ENCODE results near the gene OR5AU1.
"Not testable (repeated sequence)": the region's sequence is repeated elsewhere in the genome, so short reads cannot be mapped to it uniquely, and the experiment has no call there.

OR5AU1 gene

DNA sequence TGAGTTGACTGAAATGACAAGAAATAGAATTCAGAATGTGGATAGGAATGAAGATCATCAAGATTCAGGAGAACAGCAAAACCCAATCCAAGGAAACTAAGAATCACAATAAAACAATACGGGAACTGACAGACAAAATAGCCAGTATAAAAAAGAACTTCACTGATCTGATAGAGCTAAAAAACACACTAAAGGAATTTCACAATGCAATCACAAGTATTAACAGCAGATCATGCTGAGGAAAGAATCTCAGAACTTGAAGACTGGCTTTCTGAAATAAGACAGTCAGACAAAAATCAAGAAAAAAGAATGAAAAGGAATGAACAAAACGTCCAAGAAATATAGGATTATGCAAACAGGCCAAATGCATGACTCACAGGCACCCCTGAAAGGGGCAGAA, 15.3 kb upstream of the OR5AU1 start:
- no peak for DNase-seq (ENCODE audit: low read depth)

DNA sequence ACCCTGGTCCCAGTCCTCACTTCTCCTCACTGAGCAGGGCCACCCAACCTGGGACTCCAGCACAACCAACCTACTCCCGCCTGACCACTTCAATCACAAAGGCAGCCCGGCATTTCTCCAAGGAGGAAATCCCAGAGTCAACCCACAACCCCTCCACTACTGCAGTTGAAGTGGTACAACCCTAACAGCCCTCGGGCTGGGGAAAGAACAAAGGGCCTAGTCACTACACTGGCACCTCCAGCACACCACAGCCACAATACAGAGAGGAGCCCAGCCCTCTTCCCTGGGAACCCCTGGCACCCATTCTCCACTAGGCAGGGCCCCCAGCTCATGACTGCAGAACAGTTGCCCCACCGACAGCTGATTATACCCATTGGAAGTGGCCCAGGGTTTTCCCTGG, 13.7 kb upstream of the OR5AU1 start:
- no peak for DNase-seq (ENCODE audit: low read depth)

DNA sequence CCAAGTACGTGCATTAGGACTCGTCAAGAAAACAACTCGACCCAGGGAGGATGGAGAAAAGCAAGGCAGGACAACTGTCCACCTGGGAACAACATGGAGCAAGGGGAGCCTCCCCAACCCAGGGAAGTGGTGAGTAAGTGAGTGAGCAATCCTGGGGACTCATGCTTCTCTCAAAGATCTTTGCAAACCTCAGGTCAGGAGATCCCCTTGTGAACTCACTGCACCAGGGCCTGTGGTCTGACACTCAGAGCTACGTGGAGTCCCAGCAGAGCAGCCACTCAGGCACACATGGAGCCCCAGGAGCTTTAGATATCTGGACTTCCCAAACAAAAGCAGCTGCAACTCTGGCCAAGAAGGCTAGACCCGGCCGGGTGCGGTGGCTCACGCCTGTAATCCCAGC, 12.2 kb upstream of the OR5AU1 start:
- DNase-seq (ENCODE audit: low read depth): no peak

DNA sequence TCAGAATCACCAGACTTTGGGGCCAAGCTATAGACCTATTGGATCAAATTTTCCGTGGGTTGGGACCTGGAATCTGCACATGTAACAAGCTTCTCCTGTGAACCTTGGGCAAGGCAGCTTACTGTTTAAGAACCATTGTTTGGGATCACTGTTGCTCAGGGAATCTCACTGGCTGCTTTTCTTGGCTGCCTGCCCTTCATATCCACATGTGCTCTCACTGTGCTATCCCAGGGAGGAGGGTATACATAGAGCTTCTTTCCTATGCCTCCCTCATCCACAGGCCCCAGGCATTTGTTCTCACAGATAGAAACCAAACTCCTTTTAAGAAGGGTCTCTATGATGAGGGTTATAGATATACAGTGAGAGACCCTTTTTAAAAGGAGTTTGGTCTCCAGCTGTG, 9.8 kb upstream of the OR5AU1 start:
- DNase-seq (ENCODE audit: low read depth): not testable (repeated sequence)

DNA sequence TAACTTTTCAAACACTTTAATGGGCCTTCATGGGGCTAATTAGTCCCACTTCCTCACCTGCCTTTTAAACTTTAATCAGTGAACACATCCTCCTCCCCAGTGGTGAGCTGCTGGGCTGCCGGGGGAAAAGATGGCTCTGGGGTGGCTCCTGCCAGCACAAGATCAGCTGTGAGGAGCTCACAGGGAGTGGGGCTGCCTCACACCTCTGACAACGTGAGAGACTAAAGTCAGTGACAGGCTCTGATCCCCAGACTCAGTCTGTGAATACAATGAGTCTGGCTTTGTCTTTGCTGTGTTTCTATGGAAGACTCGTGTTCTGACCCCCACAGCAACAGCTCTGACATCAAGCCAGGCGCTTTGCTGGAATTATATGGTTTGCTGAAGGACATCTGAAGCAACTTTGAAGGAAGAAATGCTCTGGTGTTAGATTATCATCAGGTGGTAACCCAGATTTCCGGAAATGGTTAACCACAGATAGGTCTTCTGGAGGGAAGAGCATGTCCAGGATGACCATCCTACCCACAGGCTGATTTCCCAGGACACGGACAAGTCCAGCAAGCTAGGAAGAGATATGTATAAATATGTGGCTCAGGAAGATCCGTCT, 9.2 kb upstream of the OR5AU1 start:
- not testable (repeated sequence) for DNase-seq (ENCODE audit: low read depth)

DNA sequence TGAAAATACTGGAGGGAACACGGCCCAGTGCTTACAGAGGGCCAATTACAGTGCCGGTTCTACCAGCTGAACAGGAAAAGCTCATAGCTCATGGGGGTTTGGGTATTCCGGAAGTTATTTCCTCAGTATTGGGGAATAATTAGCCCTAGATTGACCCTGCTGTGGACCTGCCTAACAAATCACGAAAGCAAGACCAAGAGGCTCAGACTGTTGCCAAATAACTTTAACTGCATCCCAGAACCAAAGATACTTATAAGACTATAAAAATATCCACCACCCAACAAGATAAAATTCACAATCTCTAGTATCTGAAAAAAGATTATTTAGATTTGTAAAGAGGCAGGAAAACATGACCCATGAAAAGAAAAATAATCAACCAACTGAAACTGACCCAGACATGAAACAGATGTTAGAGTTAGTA, 8.0 kb upstream of the OR5AU1 start:
- DNase-seq (ENCODE audit: low read depth): no peak

DNA sequence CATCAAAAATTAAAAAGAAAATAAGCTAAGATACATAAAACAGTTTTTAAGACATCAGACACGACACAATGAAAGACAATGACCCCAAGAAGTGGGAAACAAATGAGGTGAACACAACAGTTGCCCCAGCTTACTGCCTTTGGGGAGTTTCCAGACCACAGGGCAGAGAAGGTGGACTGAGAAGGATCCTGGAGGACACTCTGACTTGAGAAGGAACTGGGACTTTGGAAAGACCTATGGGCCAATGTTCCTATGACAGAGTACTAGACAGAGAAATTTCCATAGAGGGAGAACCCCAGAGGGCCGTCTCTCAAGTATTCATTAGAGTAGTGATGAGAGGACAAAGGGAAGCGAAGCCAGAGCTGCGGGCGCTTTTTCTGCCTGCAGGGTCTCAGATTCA, 6.2 kb upstream of the OR5AU1 start:
- no peak for DNase-seq (ENCODE audit: low read depth)

DNA sequence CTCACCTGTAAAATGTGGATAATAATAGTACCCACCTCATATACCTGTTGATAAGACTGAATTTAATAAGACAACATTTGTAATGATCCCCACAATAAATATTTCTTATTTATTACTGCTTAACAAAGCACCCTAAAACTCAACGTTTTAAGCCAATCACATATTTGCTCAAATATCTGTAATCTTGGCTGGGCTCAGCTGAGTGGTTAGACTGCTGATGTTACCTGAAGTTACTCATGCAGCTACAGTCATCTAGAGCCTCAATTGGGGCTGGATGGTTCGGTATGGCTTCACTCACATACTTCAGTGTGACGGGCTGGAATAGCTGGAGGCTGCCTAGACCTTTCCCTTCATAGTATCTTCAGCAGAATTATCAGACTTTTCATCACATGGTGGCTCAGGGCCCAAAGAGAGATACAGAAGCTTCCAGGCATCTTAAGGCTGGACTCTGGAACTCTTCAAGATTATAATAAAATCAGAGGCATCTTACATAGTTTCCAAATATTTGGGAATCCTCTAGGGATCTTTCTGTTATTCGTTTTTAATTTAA, 4.3 kb upstream of the OR5AU1 start:
- DNase-seq (ENCODE audit: low read depth): no peak

DNA sequence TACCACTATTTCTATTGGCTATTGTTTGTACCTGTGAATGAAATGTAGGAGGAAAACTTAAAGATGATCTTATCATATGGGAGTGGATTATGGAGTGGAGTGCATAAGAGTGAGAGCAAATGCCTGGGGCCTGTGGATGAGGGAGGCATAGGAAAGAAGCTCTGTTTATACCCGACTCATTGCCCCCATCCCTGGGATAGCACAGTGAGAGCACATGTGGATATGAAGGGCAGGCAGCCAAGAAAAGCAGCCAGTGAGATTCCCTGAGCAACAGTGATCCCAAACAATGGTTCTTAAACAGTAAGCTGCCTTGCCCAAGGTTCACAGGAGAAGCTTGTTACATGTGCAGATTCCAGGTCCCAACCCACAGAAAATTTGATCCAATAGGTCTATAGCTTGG, 2.3 kb upstream of the OR5AU1 start:
- DNase-seq (ENCODE audit: low read depth): not testable (repeated sequence)

DNA sequence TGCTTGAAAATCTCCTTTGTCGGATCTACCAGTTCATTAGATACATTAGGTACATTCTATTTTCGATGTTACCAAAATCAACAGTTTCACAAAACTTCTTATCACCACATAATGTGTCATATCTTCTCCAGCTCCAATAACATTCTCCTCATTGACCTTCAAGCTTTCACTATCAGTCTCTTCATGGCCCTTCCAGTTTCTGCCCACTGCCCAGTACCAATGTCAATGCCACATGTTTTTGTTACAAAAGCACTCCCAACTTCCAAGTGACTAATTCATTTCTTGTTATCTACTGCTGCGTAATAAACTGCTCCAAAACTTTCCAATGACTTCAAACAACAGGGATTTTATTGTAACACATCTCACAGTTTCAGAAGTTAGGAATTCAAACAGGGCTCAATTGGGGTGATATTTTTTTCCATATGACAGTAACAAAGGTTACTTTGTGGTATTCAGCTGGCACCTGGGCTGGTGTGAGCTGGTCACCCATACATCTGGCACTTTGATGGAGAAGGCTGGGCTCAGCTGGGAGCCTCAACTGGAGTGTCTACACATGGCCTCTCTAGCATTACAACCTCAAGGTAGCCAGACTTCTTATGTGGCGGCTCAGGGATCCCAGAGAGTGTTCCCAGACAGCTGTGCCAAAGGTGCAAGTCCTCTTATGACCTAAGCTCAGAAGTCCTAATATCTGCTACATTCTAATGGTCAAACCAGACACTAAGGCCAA, 6.1 kb downstream of the OR5AU1 start:
- no peak for DNase-seq (ENCODE audit: low read depth)

DNA sequence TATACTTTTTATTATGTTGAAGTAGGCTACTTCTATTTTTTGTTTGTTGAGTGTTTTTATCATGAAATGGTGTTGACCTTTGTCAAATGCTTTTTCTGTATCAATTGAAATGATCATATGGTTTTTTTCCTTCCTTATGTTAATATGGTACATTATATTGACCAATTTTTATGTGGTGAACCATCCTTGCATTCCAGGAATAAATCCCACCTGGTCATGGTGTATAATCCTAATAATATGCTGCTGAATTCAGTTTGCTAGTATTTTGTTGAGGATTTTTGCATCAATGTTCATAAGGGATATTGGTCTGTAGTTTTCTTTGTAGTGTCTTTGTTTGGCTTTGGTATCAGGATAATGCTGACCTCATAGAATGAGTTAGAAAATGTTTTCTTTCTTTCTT, 10.4 kb downstream of the OR5AU1 start:
- no peak for DNase-seq (ENCODE audit: low read depth)

DNA sequence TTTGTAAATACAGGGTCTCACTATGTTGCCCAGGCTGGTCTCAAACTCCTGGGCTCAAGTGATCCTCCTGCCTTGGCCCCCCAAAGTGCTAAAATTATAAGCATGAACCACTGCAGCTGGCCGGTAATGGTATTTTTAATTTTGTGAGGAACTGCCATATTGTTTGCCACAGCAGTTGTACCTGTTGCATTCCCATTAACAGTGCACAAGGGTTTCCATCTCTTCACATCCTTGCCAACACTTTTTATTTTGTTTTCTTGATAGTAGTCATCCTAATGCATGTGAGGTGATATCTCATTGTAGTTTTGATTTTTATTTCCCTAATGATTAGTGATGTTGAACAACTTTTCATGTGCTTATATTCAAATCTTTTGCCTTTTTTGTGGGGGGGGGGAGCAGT, 13.5 kb downstream of the OR5AU1 start:
- DNase-seq (ENCODE audit: low read depth): no peak

DNA sequence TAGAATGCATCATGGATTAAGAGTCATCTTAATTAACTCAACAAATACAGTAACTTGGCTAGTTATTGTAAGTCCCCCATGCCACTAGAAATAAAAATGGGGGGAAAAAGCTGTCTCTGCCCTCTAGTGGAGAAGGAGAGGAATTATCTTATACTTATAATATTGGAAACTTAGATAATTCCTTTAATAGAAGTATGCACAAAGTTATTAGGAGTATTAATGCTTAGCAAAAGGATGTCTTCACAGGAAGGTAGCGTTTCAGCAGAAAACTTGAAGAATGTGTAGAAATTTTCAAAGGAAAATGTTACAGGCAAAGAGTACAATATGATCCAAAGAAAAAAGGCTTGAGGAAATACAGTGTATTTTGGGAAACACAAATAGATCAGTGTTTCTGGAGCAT, 19.8 kb downstream of the OR5AU1 start:
- no peak for DNase-seq (ENCODE audit: low read depth)

DNA sequence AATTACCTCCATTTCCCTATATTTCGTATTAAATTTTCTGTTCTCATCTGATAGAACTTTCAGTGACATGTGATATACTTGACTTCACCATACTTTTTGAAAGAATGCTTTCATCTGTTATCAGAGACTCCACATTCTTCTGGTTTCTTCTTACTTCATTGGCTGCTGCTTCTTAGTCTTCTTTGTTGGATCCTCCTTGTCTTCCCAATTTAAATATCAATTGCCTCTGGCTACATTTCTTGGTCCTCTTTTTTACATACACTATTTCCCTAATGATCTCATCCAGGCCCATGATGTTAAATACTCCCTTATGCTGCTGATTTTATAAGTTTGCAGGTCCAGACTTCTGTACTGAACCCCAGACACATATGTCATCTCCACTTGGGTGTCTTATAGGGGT, 22.0 kb downstream of the OR5AU1 start:
- no peak for DNase-seq (ENCODE audit: low read depth)

DNA sequence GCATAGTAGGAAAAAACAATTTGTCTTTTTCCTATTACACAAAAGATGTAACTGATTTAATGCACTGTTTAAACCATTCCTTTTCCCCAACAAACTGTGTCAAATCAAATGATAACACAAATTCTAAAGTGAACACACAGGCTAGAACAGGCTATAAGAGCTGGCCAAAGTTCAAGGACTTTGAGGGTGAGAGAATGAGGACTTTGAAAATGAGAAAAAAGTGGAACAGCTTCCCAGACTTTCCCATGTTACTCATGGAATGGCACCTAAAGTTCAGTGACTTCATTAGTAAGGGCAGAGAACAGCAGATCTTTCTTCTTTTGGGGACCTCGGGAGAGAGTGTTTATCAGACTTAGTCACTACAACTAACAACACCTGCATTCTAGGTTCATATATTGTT, 32.4 kb downstream of the OR5AU1 start:
- DNase-seq (ENCODE audit: low read depth): no peak

DNA sequence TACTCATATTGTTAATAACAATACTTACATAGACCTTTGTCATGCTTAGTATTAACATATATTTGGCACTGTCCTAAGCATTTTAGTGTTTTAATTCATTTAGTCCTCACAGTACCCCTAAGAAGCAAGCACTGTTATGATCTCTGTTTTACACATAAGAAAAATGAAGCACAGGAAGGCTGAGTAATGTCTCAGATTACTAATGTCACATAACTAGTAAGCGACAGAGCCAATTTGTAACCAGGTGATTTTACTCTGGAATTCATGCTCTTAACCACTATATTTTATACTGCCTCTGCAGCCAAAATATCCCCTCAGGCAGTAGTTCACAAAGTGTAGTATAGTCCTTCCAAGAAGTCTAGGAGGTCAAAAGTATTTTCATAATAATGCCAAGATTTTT, 34.7 kb downstream of the OR5AU1 start:
- DNase-seq (ENCODE audit: low read depth): no peak

DNA sequence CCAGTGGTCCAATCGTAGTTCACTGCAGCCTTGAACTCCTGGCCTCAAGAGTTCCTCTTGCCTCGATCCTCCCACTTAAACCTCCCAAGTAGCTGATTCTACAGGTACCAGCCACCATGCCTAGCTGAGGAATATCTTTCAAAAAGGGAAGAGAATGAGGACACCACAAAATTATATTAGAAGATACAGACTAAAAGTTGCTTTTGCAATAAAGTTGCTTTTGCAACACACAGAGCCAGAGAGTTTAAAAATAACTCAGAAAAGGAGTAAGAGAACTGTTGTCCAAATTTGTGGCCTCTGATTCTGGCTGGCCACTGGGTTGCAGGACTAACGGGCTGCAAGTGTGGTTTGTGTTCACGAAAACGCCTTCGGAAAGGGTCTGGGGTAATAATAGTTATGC, 35.2 kb downstream of the OR5AU1 start:
- DNase-seq (ENCODE audit: low read depth): no peak

DNA sequence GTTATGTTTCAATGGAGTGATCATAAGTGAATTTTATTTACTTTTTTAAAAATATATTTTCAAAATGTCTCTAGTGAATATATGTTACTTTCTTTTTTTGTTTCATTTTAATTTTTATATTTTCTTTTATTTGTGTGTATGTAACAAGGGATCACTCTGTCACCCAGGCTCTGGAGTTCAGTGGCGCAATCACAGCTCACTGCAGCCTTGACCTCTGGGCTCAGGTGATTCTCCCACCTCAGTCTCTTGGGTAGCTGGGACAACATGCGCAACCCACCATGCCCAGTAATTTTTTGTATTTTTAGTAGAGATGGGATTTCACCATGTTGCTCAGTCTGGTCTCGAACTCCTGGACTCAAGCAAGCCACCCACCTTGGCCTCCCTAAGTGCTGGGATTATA, 36.9 kb downstream of the OR5AU1 start:
- DNase-seq (ENCODE audit: low read depth): no peak

DNA sequence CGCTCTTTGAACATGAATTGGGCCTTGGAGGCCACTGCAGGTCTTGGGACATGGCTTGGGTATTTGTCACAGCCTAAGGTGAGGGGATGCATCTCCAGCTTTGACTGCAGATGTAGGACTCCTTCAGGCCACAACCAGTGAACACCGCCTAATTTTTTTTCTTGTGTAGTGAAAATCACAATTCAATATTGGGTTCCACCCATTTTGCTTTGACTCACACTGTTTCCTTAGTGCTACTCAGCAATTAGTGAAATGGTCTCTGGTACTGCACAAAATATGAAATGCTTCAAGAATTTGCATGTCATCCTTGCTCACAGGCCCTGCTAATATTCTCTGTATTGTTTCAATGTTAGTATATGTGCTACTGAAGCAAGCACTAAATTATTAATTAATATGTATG, 42.5 kb downstream of the OR5AU1 start:
- no peak for DNase-seq (ENCODE audit: low read depth)

DNA sequence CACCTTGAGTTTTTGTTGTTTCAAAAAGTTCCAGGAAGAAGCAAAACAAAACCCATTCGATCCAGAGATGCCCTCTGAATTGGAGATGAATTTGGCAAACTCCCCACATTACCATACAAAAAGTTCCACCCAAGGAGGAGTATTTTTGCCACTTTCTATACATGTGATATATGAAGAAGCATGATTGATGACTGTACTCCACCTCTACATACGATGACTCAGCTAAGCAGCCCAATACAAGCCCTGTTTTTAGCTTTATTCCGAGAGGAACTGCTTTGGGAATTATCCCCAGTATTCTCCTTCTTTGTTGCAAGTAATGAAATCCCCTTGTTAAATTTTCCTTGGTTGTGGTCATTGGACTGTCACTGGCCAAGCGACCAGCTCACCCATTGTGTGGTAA, 43.6 kb downstream of the OR5AU1 start:
- DNase-seq (ENCODE audit: low read depth): no peak

DNA sequence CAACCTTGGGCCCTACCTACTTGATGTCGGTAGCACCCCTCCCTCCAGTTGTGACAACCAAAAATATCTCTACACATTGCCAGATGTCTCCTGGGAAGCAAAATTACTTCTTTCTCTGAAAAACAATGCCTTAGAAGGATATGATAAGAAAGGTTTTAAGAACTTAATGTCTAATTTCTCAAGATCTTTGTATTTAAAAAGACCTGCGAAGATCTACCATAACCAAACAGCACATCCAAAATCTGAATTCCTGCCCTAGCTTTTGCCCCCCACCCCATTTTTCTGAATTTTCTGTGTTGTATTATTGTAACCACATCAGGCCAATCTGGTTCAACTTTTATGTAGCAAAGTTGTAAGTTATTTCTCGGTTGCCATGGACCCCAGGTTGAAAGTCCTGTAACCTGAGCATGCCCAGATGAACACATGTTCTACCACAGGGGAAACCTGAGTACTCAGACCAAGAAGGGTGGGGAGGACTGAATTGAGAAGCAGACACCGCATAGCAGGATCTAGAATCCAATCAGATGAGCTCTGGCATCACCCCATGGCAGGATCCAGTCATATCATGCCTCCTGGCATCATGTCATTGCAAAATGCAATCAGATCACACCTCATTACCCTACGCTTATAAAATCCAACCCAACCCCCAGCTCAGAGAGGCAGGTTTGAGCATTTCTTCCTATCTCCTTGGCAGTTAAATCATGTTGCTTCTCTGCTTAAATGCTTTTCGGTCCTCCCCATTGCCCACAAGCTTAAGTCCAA, 46.3 kb downstream of the OR5AU1 start:
- no peak for DNase-seq (ENCODE audit: low read depth)

DNA sequence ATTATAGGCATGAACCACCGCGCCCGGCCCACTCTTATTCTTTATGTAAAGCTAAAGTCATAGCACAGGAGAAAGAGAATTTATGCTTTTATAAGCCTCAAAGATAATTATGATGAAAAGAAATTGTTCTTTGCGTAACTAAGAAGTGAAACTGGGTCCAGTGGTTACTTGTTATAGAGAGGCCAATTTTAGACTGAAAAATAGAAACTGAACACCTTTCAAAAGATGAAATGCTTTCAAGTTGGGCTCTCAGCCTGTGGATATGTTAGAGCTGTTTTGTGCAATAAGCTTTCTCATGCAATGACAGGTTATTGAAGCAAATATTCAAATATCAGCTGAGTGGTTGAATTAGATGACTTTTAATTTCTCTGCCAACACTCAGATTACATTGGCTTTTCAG, 47.1 kb downstream of the OR5AU1 start:
- no peak for DNase-seq (ENCODE audit: low read depth)

DNA sequence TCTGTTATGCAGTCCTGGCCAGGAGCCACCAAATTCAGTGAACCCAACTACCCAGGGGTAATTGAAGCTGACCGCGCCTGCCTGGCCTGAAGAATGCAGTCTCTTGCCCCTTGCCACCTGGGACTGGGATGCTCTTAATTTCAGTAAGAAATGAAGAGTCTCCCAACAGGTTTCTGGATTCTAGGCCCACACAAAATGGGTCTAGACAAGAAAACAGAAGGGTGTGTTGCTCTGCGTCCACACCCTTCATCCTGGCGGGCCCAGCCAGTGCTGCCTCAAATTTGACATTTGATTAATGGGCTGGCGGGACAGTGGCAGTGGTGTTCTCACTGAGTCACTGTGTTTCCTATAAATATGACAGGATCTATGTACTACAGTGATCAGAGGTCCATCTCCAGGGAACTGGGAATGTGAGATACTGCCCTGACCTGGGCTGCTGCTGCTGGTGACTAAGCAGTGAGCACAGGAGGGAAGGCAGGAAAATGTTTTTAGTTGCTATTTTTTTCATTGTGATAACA, 48.5 kb downstream of the OR5AU1 start:
- no peak for DNase-seq (ENCODE audit: low read depth)

Measured in T follicular helper cell (primary cell).